Ureter (tissue), 1 donor: ENCODE data around the gene NCBP2. TPM values are rescaled to one million over a fixed set of nuclear protein-coding genes. Genes with fewer than 3 reads are reported as not detected.

Source experiments
- DNase-seq: peaks from one replicate; pipeline ENCODE4 v3.0.0-alpha.2; 2020; ENCODE audit warnings: low spot score
- total RNA-seq: library from RNA; stranded (reverse); gene quantifications from one replicate; pipeline ENCODE4 v1.2.4, GENCODE V29; 2023
- donor health status: DM: yes; HTN: yes; CAD: no.

NCBP2 gene
- total RNA-seq, 1 donor from 2014 or later = 80.9 TPM

DNA sequence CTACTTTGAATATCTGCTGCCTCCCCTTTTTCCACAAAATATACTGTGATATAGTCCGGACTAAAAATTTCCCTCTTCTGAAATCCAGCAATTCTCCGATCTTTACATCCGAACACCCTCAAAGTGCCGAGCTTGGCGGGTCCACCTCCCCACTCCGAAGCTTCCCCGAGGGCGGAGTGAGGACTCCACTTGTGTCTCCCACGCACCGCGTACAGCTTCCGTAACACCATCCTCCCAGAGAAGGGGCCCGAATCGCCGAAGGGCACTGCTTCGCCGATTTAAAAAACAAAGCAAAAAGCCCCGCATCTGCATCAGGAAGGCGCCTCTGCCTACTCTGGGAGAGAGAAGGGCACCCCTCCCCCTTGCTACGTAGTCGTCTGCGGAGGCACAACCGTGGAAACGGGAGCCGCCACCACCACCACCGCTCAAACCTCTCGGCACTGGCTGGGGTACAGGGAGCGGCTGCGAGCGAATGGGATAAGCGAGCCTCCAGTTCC is 551 bp downstream of the NCBP2 start:
- DNase-seq = peak; percentile 54

DNA sequence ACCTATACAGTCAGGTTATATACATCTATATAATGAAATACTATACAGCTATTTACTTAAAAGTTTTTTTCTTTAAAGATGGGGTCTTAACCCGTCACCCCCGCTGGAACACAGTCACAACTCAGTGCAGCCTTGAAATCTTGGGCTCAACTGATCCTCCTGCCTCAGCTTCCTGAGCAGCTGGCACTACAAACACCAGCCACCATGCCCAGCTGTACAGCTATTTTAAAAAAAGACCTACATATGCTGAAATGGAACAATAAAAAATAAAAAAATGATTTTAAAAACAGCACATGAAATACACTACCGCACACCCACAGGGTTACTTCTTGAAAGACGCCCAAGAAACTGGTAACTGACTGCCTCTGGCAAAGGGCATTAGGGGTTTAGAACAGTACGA is 3.8 kb downstream of the NCBP2 start:
- no peak for DNase-seq

DNA sequence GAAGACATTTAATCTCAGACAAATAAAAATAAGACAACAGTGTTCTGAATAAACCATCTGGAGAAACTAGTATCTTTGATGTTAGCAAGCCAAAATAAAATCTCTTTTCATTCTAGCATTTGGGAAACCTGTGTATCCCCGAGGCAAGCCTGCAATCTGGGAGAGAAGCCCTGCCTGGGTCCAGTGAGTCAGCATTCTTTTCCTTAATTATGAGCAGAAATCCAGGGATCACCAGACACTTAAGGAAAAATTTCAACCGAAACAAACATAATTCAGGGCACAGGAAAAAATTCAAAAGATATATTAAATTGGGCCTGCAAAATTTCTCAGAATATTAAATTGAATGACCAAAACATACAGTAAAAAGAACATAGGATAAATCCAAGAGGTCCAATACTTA is 4.2 kb downstream of the NCBP2 start:
- DNase-seq = no peak

GRCh38 chr3:196936288-196936687 is 6.0 kb downstream of the NCBP2 start:
- no peak for DNase-seq

DNA sequence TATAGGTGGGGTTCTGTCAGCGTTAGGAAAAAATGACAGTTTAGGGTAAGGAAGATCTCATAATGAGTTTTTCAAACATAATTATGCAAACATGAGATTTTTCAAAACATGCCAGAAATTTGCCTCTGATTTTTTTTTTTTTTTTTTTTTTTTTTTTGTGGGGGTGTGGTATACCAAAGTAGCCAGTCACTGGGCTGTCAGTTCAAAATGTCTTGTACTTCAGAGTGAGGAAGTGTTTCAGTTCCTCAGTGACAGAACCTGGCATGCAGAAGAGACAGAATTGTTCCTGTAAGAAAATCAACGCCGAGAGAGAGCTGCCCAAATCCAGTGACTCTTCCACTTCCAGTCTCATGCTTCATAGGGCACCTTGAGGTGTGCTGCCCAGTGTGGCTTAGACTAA is 9.7 kb downstream of the NCBP2 start:
- DNase-seq = no peak

DNA sequence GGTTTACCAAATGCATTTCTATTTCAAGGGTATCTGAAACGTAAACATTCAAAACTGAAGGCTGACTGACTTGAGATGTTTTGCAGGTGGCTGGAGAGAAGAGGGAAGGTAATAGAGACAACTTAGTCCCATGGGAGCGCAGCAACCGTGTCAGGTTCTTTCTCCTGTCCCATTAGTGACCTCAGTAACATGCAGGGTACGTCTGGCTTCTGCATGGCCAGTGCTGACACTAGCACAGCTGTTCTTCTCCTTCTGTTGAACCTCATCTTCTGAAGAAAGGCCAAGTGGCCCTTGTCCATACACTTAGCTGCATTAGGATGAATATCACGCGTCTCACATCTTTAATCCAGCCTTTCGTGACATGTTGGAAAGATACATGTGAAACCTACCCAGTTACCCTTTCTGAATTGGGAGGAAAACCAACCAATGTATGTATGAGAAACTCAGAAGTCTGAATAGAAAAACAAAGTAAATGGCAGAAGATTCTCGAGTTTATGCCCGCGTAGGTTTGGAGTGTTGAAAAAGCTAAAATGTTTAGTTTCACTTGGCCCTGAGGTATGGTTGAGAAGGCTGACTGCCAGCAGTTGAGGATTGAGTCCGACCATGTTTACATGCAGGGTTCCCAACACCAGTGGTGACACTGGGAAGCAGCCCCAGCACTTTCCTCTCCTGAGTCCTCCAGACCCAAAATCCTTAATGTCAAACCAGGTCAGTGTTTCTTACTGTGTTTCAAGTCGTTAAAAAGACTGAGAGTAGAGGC is 10.3 kb downstream of the NCBP2 start:
- no peak for DNase-seq

- no peak for DNase-seq
Measured at GRCh38 chr3:196931157-196931556, 11.2 kb downstream of the NCBP2 start.

DNA sequence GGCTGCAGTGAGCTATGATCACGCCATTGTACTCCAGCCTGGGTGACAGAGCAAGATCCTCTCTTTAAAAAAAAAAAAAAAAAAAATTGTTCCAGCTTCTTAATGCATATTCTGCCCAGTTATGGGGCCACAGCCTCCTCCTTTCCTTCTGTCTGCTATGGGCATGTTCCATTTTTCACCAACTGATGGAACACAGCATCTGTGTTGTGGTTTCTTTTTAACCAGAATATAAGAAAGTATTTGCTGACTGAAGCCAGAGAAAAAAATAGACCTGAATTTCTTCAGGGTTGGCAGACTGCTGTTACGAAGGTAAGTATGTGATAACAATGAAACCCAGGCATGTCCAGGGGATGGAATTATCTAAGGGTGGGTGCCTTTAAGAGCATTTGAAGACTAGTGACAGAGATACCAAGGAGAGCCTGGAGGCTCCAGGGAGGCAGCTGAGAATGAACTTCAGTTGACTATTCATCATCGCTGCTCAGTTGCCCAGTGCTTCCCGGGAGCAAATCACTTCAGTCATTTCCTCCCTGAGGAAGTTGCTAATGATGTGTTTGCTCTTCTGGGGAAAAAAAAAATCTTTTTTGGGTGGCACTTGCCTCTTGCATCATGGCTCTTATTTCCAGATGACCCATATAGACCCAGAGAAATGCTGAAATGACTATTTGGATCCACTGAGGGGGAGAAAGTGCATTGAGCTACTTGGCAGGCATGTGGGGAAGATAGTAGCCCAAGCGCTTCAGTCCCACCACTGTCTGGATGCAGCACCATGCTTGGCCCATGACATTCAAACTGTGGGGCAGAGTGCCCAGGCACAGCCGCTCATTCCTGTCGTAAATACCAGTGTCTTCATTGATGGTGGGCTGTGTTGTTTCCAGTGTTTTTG is 14.5 kb downstream of the NCBP2 start:
- no peak for DNase-seq

GRCh38 chr3:196920733-196921132 is 21.6 kb downstream of the NCBP2 start:
- DNase-seq = no peak

DNA sequence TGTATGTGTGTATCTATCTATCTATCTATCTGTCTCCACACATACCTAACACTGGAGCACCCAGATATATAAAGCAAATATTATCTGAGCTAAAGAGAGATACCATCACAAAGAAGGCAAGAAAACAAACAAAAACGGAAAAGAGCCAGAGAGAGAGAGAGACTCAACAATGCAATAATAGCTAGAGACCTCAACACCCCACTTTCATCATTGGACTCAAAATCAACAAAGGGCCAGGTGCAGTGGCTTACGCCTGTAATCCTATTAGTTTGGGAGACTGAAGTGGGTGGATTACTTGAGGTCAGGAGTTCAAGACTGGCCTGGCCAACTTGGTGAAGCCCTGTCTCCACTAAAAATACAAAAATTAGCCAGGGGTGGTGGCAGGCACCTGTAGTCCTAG is 23.4 kb downstream of the NCBP2 start:
- DNase-seq = no peak

DNA sequence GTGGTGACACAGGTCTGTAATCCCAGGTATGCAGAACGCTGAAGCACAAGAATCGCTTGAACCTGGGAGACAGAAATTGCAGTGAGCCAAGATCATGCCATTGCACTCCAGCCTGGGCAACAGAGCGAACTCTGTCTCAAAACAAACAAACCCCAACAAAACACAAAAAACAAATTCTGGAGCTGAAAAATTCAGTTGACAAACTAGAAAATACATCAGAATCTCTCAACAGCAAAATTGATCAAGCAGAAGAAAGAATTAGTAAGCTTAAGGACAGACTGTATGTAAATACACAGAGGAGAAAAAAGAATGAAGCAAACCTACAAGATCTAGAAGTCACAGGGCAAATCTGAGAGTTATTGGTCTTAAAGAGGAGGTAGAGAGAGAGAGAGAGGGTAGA is 25.3 kb downstream of the NCBP2 start:
- no peak for DNase-seq

- no peak for DNase-seq
Measured at GRCh38 chr3:196916221-196916620, 26.1 kb downstream of the NCBP2 start.

DNA sequence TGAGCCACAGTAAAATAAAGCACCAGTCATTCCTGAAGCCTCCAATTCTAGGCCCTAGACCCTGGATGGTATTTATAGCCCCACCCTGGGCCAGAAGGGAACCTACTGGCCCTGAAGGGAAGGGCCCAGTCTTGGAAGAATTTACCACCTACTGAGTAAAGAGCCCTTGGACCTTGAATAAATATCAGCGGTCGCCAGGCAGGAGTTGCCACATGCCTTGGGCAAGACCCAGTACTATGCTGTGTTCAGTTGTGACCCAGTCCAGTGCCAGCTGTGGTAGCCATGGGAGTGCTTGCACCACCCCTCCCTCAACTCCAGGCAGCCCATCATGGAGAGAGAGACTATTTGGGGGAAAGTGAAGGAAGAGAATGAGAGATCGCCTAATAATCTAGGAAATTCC is 27.0 kb downstream of the NCBP2 start:
- DNase-seq = no peak

DNA sequence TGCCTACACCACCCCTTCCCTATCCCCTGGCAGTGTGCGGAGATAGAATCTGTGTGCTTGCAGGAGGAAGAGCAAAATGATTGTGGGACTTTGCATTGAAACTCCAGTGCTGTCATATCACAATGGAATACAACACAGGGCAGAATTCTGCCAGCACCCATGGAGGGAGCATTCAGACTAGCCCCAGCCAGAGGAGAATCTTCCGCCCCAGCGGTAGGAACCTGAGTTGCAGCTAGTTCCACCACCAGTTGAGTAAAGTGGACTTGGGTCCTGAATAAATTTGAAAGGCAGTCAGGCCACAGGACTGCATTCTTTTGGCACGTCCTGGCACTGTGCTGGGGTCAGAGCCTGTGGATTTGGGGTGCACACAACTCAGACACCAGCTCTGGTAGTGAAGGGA is 27.5 kb downstream of the NCBP2 start:
- DNase-seq = no peak

DNA sequence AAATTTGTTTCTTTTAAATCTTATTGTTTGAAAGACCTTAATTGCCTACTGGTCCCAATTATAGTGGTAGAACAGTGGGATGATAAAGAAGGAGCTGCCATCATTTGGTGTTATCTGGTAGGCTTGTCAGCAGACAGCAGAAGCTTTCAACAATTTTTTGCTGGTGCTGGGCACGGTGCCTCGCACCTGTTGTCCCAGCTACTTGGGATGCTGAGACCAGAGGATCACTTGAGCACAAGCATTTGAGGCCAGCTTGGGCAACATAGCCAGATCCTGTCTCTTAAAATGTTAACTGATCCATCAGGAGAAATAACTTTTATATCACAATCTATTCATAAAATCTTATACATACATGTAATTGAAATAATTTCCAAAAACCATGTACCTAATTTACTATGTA is 38.6 kb downstream of the NCBP2 start:
- DNase-seq = no peak

DNA sequence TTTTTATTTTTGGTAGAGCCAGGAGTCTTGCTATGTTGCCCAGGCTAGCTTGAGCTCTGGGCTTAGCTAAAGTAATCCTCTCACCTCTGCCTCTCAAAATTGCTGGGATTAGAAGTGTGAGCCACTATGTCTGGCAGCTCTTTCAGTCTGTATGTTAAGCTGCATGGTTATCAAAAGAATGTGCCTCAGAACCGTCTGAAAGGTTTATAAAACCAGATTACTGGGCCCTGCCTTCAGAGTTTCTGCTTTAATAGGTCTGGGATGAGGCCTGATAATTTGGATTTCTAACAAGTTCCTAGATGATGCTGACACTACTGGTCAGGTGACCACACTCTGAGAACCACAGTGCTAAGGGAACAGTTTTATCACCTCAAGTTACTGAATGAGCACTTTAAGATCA is 40.0 kb downstream of the NCBP2 start:
- DNase-seq = no peak

DNA sequence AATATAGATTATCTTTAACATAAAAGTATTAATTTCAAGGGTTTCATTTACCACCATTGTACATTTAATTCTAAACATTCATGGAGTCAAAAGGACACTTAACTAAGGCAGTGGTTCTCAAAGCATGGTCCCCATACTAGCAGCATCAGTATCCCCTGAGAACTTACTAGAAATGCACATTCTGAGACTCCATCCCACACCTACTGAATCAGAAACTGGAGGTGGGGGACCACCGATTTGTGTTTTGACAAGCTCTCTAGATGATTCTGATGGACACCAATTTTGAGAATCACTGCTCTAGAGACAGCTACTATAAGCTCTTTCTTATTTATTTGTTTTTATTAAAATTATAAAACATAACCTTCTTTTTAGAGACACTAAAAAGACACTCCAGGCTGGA is 40.6 kb downstream of the NCBP2 start:
- DNase-seq = no peak

- DNase-seq = no peak
Measured at GRCh38 chr3:196896229-196896628, 46.1 kb downstream of the NCBP2 start.

DNA sequence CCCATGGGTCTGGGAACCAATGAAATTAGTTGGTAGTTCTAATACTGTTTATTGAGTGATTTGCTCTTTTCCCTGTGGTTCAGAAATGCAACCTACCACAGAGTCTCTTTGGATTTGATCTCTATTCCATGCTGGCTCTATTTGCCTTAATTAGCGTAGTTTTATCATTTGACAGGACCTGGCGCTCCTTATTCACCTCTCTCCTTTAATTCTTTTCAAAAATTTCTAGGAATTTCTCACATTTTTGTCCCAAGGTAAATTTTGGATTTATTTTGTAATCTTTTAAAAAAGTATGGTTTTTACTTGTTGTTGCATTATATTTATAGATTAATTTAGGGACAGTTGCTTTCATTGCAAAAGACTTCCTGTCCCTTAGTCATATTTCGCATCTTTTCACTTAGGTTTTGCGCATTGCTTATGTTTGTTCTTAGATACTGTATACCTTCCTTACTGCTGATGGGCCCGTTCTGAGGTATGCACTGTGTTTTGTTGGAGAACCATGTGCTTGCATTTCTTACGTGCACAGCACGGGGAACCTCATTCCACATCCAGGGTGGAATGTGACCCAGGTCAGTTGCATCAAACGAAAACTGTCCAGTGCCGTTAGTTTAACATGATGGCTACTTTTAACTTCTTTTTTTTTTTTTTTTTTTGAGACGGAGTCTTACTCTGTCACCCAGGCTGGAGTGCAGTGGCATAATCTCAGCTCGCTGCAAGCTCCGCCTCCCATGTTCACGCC is 47.6 kb downstream of the NCBP2 start:
- DNase-seq = no peak

GRCh38 chr3:196889844-196890708 is 52.3 kb downstream of the NCBP2 start:
- DNase-seq = no peak

DNA sequence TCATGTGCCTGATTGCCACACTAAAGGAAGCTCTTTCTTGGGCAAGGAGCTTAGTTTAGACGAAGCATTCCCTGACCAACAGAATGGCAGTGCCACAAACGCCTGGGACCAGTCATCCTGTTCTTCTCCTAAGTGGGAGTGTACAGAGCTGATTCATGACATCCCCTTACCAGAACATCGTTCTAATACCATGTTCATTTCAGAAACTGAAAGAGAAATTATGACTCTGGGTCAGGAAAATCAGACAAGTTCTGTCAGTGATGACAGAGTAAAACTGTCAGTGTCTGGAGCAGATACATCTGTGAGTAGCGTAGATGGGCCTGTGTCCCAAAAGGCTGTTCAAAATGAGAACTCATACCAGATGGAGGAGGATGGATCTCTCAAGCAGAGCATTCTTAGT is 56.2 kb downstream of the NCBP2 start:
- no peak for DNase-seq
